Measurements from ENCODE around the gene DPP3.
"Not testable (repeated sequence)": the region's sequence is repeated elsewhere in the genome, so short reads cannot be mapped to it uniquely, and the experiment has no call there.

DPP3 gene

DNA sequence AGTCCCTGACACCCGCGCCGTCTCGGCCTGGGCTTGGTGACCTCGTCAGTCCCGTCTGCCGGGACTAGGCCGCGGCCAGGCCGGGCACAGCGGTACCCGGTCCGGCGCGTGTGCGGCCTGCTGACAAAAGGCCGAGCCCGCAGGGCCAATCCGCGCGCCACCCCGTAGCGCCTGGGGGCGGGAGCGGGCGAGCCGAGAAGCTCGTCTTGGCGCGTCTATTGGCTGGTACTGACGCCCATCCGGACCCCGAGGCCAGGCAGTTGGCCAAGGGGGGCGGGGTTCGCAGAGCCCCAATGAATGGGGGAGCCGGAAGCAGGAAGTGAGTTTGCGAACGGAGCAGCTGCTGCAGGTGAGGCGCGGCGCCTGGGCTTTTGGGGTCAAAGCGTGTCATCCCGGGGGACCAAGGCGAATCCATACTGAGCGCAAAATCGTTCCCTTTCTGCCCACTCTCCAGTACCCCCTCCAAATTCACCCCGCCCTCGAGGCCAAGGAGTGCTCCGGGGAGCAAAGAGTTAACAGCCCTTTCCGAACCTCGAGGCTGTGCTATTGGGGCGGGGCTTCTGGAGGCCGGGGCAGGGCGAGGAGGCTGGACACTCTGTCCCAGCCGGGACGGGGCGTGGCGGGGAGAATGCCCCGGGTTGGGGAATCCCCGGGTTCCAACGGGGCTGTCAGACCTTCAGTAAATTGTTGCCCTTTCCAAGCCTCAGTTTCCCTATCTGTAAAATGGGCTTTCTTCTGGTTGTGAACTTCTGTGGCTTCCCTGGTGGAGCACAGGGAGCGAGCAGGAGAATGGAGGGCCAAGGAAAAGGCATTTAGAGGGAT is at the start of gene DPP3:
TSS of gene DPP3 (plus strand) at position 318 of the 822 bp plus-strand sequence. CDS start 1,767 bp downstream, outside the sequence.
- peak within 1 kb of the TSS; percentile 62 for H3K4me3 ChIP-seq (ENCODE audit: low read depth, low read length)
- no peak for TF ChIP-seq CTCF (IDR thresholded peaks at IDR 0.05; ENCODE audit: low read depth, low read length, missing control alignments)
- in situ Hi-C loops (cut with HindIII; ENCODE audit: low sequenced_read_pairs), result no loop called here
- DNase-seq (ENCODE audit: low read depth), result peak; percentile 85

- in situ Hi-C loops (cut with HindIII; ENCODE audit: low sequenced_read_pairs); H3K4me3 ChIP-seq (ENCODE audit: low read depth, low read length); DNase-seq (ENCODE audit: low read depth): not testable (repeated sequence)
These were observed 48.9 kb upstream of the DPP3 start for GRCh38 chr11:66431287-66431686.

- DNase-seq (ENCODE audit: low read depth); in situ Hi-C loops (cut with HindIII; ENCODE audit: low sequenced_read_pairs); H3K4me3 ChIP-seq (ENCODE audit: low read depth, low read length): not testable (repeated sequence)
These were observed 48.3 kb upstream of the DPP3 start for GRCh38 chr11:66431871-66432329.

GRCh38 chr11:66432597-66432996 is 47.6 kb upstream of the DPP3 start:
- in situ Hi-C loops (cut with HindIII; ENCODE audit: low sequenced_read_pairs), result no loop called here
- TF ChIP-seq CTCF (IDR thresholded peaks at IDR 0.05; ENCODE audit: low read depth, low read length, missing control alignments), result no peak
- no peak overlapping the region for H3K4me3 ChIP-seq (ENCODE audit: low read depth, low read length)
- DNase-seq (ENCODE audit: low read depth), result no peak

DNA sequence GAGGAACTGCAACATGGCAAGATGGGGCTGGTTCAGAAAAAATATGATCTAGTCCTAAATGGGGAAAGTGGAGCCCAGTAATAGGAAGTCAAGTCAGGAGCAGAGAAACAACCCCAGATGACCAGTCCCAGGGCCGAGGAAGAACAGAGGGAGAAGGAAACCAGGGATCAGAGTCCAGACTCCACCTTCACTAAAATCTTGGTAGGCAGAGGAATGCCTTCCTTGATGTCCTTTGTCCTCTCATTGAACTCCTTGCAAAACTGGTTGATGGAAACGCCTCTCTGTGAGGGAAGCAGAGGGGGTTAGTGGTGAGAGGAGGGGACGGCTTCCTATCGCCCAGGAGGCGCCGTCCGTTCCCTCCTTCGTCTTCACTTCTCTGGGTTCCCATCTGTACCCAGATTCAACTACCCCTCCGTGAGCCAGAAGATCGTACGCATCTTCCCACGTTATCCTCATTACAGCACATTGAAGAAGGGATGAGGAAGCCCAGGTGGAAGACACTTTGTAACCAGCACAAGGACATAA is 42.2 kb upstream of the DPP3 start:
- peak overlapping the region; percentile 86 for H3K4me3 ChIP-seq (ENCODE audit: low read depth, low read length)
- DNase-seq (ENCODE audit: low read depth), result no peak
- TF ChIP-seq CTCF (IDR thresholded peaks at IDR 0.05; ENCODE audit: low read depth, low read length, missing control alignments), result no peak
- in situ Hi-C loops (cut with HindIII; ENCODE audit: low sequenced_read_pairs), result no loop called here

- peak; percentile 77 for TF ChIP-seq CTCF (IDR thresholded peaks at IDR 0.05; ENCODE audit: low read depth, low read length, missing control alignments)
- DNase-seq (ENCODE audit: low read depth), result peak; percentile 89
- in situ Hi-C loops (cut with HindIII; ENCODE audit: low sequenced_read_pairs), result no loop called here
- peak within 1 kb of the TSS; percentile 86 for H3K4me3 ChIP-seq (ENCODE audit: low read depth, low read length)
These were observed 41.4 kb upstream of the DPP3 start, which contains the start of gene MRPL11 for GRCh38 chr11:66438504-66439466. Gene MRPL11, minus strand, starts transcription at chr11:66438848. Its CDS starts 94 bp downstream, at chr11:66438754.

- in situ Hi-C loops (cut with HindIII; ENCODE audit: low sequenced_read_pairs); DNase-seq (ENCODE audit: low read depth); H3K4me3 ChIP-seq (ENCODE audit: low read depth, low read length): not testable (repeated sequence)
These were observed 39.9 kb upstream of the DPP3 start for GRCh38 chr11:66440101-66440939.

DNA sequence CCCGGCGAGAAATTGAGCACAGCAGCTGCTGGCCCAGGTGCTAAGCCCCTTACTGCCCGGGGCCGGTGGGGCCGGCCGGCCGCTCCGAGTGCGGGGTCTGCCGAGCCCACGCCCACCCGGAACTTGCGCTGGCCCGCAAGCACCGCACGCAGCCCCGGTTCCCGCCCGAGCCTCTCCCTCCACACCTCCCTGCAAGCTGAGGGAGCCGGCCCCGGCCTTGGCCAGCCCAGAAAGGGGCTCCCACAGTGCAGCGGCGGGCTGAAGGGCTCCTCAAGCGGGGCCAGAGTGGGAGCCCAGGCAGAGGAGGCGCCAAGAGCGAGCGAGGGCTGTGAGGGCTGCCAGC is 39.3 kb upstream of the DPP3 start:
- H3K4me3 ChIP-seq (ENCODE audit: low read depth, low read length); in situ Hi-C loops (cut with HindIII; ENCODE audit: low sequenced_read_pairs); DNase-seq (ENCODE audit: low read depth): not testable (repeated sequence)

All from astrocyte of the cerebellum (primary cell).